Aortic smooth muscle cell (primary cell): Measurements from ENCODE around the gene TCF7L1. TPM values are rescaled to one million over a fixed set of nuclear protein-coding genes. Genes with fewer than 3 reads are reported as not detected.

Source experiments
- total RNA-seq: library from RNA; depleted of rRNA; stranded (reverse); fragments of >200 nt; gene quantifications from 2 replicates; pipeline ENCODE4 v1.2.3, GENCODE V29; 2014

Gene TCF7L1
- total RNA-seq = 2.0 and 4.6 TPM in 2 replicates

GRCh38 chr2:85132834-85133637 lies at the start of gene TCF7L1:
Gene TCF7L1, plus strand, starts transcription at chr2:85133392. Its CDS starts 293 bp downstream, at chr2:85133685.

GRCh38 chr2:85327822-85328617 lies 194.8 kb downstream of the TCF7L1 start, which contains the start of gene TGOLN2:
Gene TGOLN2, minus strand, starts transcription at chr2:85327989. Its CDS starts 27 bp downstream, at chr2:85327962.

GRCh38 chr2:85354286-85355072 lies 221.3 kb downstream of the TCF7L1 start, which contains the start of the genes ELMOD3 and RETSAT:
Gene ELMOD3, plus strand, starts transcription at chr2:85354769. Its CDS starts 2,430 bp downstream, at chr2:85357199.
Gene RETSAT, minus strand, starts transcription at chr2:85354528. Its CDS starts 21 bp downstream, at chr2:85354507.

Other genes starting within 250 kb of the TCF7L1 start
- 13,041 and 14,443 TPM in 2 replicates for gene TMSB10, start 227.7 kb upstream of the TCF7L1 start, total RNA-seq
- gene KCMF1, start 162.2 kb upstream of the TCF7L1 start, total RNA-seq = 56.1 and 58.8 TPM in 2 replicates
- 138 and 147 TPM in 2 replicates for gene TGOLN2, start 194.6 kb downstream of the TCF7L1 start, total RNA-seq
- gene RETSAT, start 221.1 kb downstream of the TCF7L1 start, total RNA-seq = 52.8 TPM in 2 replicates
- 14.7 and 14.8 TPM in 2 replicates for gene ELMOD3, start 221.4 kb downstream of the TCF7L1 start, total RNA-seq